IMR-90 (cell line): Measurements from ENCODE around the gene PKIG. TPM values are rescaled to one million over a fixed set of nuclear protein-coding genes. Genes with fewer than 3 reads are reported as not detected.

Source experiments
- ATAC-seq: fragments of 200-7000 bp; cut with Tn5 transposase; 2 replicates; pipeline ENCODE4 v1.9.1; 2020; ENCODE audit warnings: low read depth, mild to moderate bottlenecking, moderate library complexity
- BruUV-seq: library from RNA; stranded (reverse); fragments of 400-500 nt; replicated peaks from 2 replicates; lab custom pipeline; 2021; lab: Mats Ljungman, UMichigan
- CTCF ChIA-PET: fragments of 300-600 bp; formaldehyde crosslinking; extraction: SDS; loops from one replicate; lab custom pipeline; 2021; ENCODE audit warnings: antibody characterized with exemption; lab: Yijun Ruan, JAX
- POLR2A ChIA-PET: fragments of 300-600 bp; sonication (Branson Sonifier 250); formaldehyde crosslinking; loops from one replicate; lab custom pipeline; 2022; ENCODE audit warnings: antibody characterized with exemption; ENCODE audit not compliant: unreplicated experiment; lab: Charles Lee
- DNase-seq: peaks from one replicate; pipeline ENCODE4 v3.0.0; 2013
- H2AFZ ChIP-seq: replicated peaks from 2 replicates; pipeline ENCODE3; 2013; ENCODE audit warnings: low read length, mild to moderate bottlenecking; ENCODE audit not compliant: poor library complexity
- H2AK5ac ChIP-seq: 2 replicates; pipeline ENCODE4 v1.6.1; 2013; ENCODE audit warnings: low read depth, low read length, inconsistent platforms
- H2AK9ac ChIP-seq: replicated peaks from 2 replicates; pipeline ENCODE3; 2013; ENCODE audit warnings: mild to moderate bottlenecking, low read depth, low read length, moderate library complexity; ENCODE audit not compliant: poor library complexity
- H2BK120ac ChIP-seq: 2 replicates; pipeline ENCODE4 v1.6.1; 2013; ENCODE audit warnings: low read depth, low read length, inconsistent platforms
- H2BK15ac ChIP-seq: 3 replicates; pipeline ENCODE4 v1.6.1; 2013; ENCODE audit warnings: low read depth, low read length, inconsistent platforms
- H2BK20ac ChIP-seq: 2 replicates; pipeline ENCODE4 v1.6.1; 2013; ENCODE audit warnings: low read depth, mild to moderate bottlenecking, inconsistent platforms, low read length, moderate library complexity
- H2BK5ac ChIP-seq: 2 replicates; pipeline ENCODE4 v1.6.1; 2013; ENCODE audit warnings: mild to moderate bottlenecking, low read depth, low read length, inconsistent platforms; ENCODE audit not compliant: poor library complexity, severe bottlenecking
- H3K14ac ChIP-seq: replicated peaks from 2 replicates; pipeline ENCODE4 v1.6.1; 2013; ENCODE audit warnings: low read depth, low read length, inconsistent platforms
- H3K18ac ChIP-seq: 2 replicates; pipeline ENCODE4 v1.6.1; 2013; ENCODE audit warnings: low read depth, low read length, control low read depth
- H3K23ac ChIP-seq: 2 replicates; pipeline ENCODE4 v1.6.1; 2013; ENCODE audit warnings: low read depth, low read length, inconsistent platforms
- H3K27ac ChIP-seq: 2 replicates; pipeline ENCODE4 v1.5.1; 2013; ENCODE audit warnings: mild to moderate bottlenecking, control low read depth, low read length; ENCODE audit not compliant: insufficient read depth
- H3K27me3 ChIP-seq: 2 replicates; pipeline ENCODE4 v1.6.1; 2013; ENCODE audit warnings: low read length; ENCODE audit not compliant: control insufficient read depth, insufficient read depth
- H3K36me3 ChIP-seq: 2 replicates; pipeline ENCODE4 v1.6.1; 2013; ENCODE audit warnings: low read length, mixed read lengths; ENCODE audit not compliant: control insufficient read depth, insufficient read depth
- H3K4ac ChIP-seq: 2 replicates; pipeline ENCODE4 v1.6.1; 2013; ENCODE audit warnings: low read depth, low read length, inconsistent platforms
- H3K4me1 ChIP-seq: 2 replicates; pipeline ENCODE4 v1.6.1; 2013; ENCODE audit warnings: low read length, mixed read lengths; ENCODE audit not compliant: control insufficient read depth, insufficient read depth
- H3K4me2 ChIP-seq: 2 replicates; pipeline ENCODE4 v1.6.1; 2013; ENCODE audit warnings: low read depth, mild to moderate bottlenecking, control low read depth, low read length, moderate library complexity
- H3K4me3 ChIP-seq: 2 replicates; pipeline ENCODE4 v1.5.1; 2013; ENCODE audit warnings: low read depth, mild to moderate bottlenecking, control low read depth, low read length, moderate library complexity; ENCODE audit not compliant: insufficient read depth
- H3K56ac ChIP-seq: 2 replicates; pipeline ENCODE4 v1.6.1; 2013; ENCODE audit warnings: low read length, inconsistent platforms; ENCODE audit not compliant: insufficient read depth; ENCODE audit errors: extremely low read depth
- H3K79me1 ChIP-seq, 2 experiments: 2 replicates each; pipeline ENCODE4 v1.6.1; 2013; ENCODE audit warnings: low read length in 2 of 2, inconsistent platforms in 1 of 2, low read depth in 1 of 2
- H3K9ac ChIP-seq: 2 replicates; pipeline ENCODE4 v1.6.1; 2013; ENCODE audit warnings: low read depth, low read length, control low read depth
- H3K9me1 ChIP-seq: 2 replicates; pipeline ENCODE4 v1.6.1; 2013; ENCODE audit warnings: low read length, inconsistent platforms; ENCODE audit not compliant: insufficient read depth
- H3K9me3 ChIP-seq: 2 replicates; pipeline ENCODE4 v1.6.1; 2013; ENCODE audit warnings: low read length; ENCODE audit not compliant: control insufficient read depth, insufficient read depth
- H4K20me1 ChIP-seq: 2 replicates; pipeline ENCODE4 v1.6.1; 2013; ENCODE audit warnings: low read length, inconsistent platforms; ENCODE audit not compliant: insufficient read depth
- H4K5ac ChIP-seq: 2 replicates; pipeline ENCODE4 v1.6.1; 2013; ENCODE audit warnings: mild to moderate bottlenecking, low read depth, low read length, control low read depth
- H4K8ac ChIP-seq, 2 experiments: 2 replicates each; pipeline ENCODE4 v1.6.1; 2013; ENCODE audit warnings: low read depth in 2 of 2, low read length in 2 of 2, control low read depth in 1 of 2, inconsistent platforms in 1 of 2
- H4K91ac ChIP-seq: 2 replicates; pipeline ENCODE4 v1.6.1; 2013; ENCODE audit warnings: low read depth, low read length, inconsistent platforms; ENCODE audit not compliant: insufficient read depth
- BHLHE40 ChIP-seq: fragments of 150-350 bp; IDR thresholded peaks from 2 replicates; pipeline ENCODE4 v1.6.1; 2016; ENCODE audit warnings: mild to moderate bottlenecking, low read depth, low read length
- CHD1 ChIP-seq: IDR thresholded peaks from 2 replicates; pipeline ENCODE4 v1.6.1; 2012; ENCODE audit warnings: low read depth, low read length, improper control_type of control experiment
- CTCF ChIP-seq: conservative IDR thresholded peaks from 2 replicates; pipeline ENCODE4 v1.5.1; 2012; ENCODE audit warnings: mild to moderate bottlenecking, low read depth, low read length, improper control_type of control experiment
- ELK1 ChIP-seq: fragments of 150-350 bp; IDR thresholded peaks from 2 replicates; pipeline ENCODE4 v1.6.1; 2016; ENCODE audit warnings: low read depth, mild to moderate bottlenecking, low read length, moderate library complexity, borderline replicate concordance
- MAFK ChIP-seq: IDR thresholded peaks from 2 replicates; pipeline ENCODE4 v1.6.1; 2012; ENCODE audit warnings: low read depth, low read length, improper control_type of control experiment
- MXI1 ChIP-seq: IDR thresholded peaks from 2 replicates; pipeline ENCODE4 v1.6.1; 2012; ENCODE audit warnings: low read depth, mild to moderate bottlenecking, low read length, moderate library complexity, borderline replicate concordance
- NFE2L2 ChIP-seq: fragments of 150-350 bp; IDR thresholded peaks from 2 replicates; pipeline ENCODE4 v1.6.1; 2016; ENCODE audit warnings: low read depth, mild to moderate bottlenecking, low read length
- POLR2A ChIP-seq: IDR thresholded peaks from 2 replicates; pipeline ENCODE4 v1.6.1; 2012; ENCODE audit warnings: mild to moderate bottlenecking, low read depth, low read length
- RFX5 ChIP-seq: IDR thresholded peaks from 2 replicates; pipeline ENCODE4 v1.8.0; 2012; ENCODE audit warnings: low read depth, mild to moderate bottlenecking, low read length, moderate library complexity
- SMC3 ChIP-seq: fragments of 150-350 bp; IDR thresholded peaks from 2 replicates; pipeline ENCODE4 v1.6.1; 2016; ENCODE audit warnings: low read depth, mild to moderate bottlenecking, antibody characterized with exemption, low read length, moderate library complexity
- WGBS, 2 experiments: methylation state at CpG; one replicate each; pipeline versions ENCODE4 v1.1.5 to v1.1.7; 2013; ENCODE audit warnings: missing lambda C conversion rate in 2 of 2; ENCODE audit not compliant: insufficient read length in 1 of 2; ENCODE audit errors: extremely low coverage in 2 of 2; 5-methylcytosine and 5-hydroxymethylcytosine counted together
- dilution Hi-C: fragments of 300-500 bp; cut with HindIII; formaldehyde crosslinking; loops from one replicate; pipeline ENCODE4 v1.14.3; 2018; ENCODE audit warnings: low sequenced_read_pairs; ENCODE audit not compliant: unreplicated experiment
- in situ Hi-C: fragments of 300-500 bp; cut with MboI; formaldehyde crosslinking; loops from 3 replicates; pipeline ENCODE4 v1.14.3; 2019; ENCODE audit warnings: low sequenced_read_pairs, inconsistent platforms, mixed read lengths
- intact Hi-C: fragments of 100-400 bp; cut with micrococcal nuclease; formaldehyde crosslinking; loops from 2 replicates; pipeline ENCODE4 v1.10.0; 2022
- polyA plus RNA-seq, 3 experiments: library from polyadenylated mRNA; depleted of rRNA; stranded (reverse); fragments of >200 nt; gene quantifications; 2 replicates each; pipeline ENCODE4 v1.2.3, GENCODE V29; 2012; ENCODE audit warnings: low replicate concordance in 1 of 3
- total RNA-seq: library from RNA; depleted of rRNA; stranded (reverse); fragments of >200 nt; gene quantifications from 2 replicates; pipeline ENCODE4 v1.2.3, GENCODE V29; 2012

Gene PKIG
- total and polyA plus RNA-seq, 2 of the 4 experiments (the other 2 are of a cell fraction): 78.3 to 89.6 TPM

DNA sequence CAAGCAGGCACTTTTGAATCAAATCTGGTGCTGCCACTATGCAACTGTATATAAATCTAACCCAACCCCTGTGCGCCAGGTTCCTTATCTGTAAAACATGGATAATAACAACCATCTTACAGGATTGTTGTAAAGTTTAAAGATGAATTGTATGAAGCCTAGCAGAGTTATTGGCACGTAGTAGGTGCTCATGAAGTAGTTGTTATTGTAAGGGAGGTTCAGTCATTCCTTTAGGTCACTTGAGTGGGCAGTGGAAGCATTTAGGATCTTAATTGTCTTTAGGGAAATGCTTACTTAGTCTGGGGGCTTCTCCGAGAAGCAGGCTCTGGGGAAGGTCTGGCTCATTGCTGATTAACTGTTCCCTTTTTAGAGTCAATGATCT, 29.8 kb upstream of the PKIG start:
- ATAC-seq (no peak), DNase-seq (no peak)
- no peak overlapping the region for H2BK15ac ChIP-seq
- peaks cover 7% of the 10 kb centered on the region; the same call in 1 of the 2 replicates for H4K20me1 ChIP-seq
- H3K4ac ChIP-seq: no peak overlapping the region
- H4K8ac ChIP-seq: no peak overlapping the region
- no peaks in the 10 kb centered on the region for H3K27me3 ChIP-seq
- WGBS, 2 experiments: no CpG with 5 or more reads among the region's 3 CpGs
- no peak overlapping the region for H4K5ac ChIP-seq
- no peak overlapping the region for H2BK120ac ChIP-seq
- H3K79me1 ChIP-seq: peaks cover 8 to 20% of the 10 kb centered on the region in 2 experiments
- H3K9me3 ChIP-seq: no peaks in the 10 kb centered on the region
- H3K27ac ChIP-seq: no peak overlapping the region
- no TSS peak for BruUV-seq
- H3K36me3 ChIP-seq: no peaks in the 10 kb centered on the region
- H3K4me2 ChIP-seq: peak overlapping the region; percentile 85; the same call in 1 of the 2 replicates
- H2AK5ac ChIP-seq: no peak overlapping the region
- no peak overlapping the region for H2AK9ac ChIP-seq
- no peak overlapping the region for H3K14ac ChIP-seq
- intact Hi-C loops: loop anchor here (2.0 kb wide), 1 partner anchor 20 kb away; no protein-coding TSS in a partner anchor
- H3K18ac ChIP-seq: peak overlapping the region; percentile 37; the same call in 1 of the 2 replicates
- H3K56ac ChIP-seq: no peak overlapping the region
- H2BK5ac ChIP-seq: peak overlapping the region; percentile 8
- H3K9ac ChIP-seq: no peak overlapping the region
- H2BK20ac ChIP-seq: no peak overlapping the region
- H3K4me1 ChIP-seq: peaks cover 21% of the 10 kb centered on the region
- TF ChIP-seq SMC3 (no peak), RFX5 (no peak), ELK1 (no peak), MAFK (no peak), MXI1 (no peak), POLR2A (no peak), NFE2L2 (no peak), BHLHE40 (no peak), CTCF (no peak), CHD1 (no peak)
- ChIA-PET CTCF (interaction anchor here (1.1 kb wide), 1 partner anchor 15 kb away, joined by 4 read pairs; no protein-coding TSS in a partner anchor), POLR2A (interaction anchor here (0.6 kb wide), 1 partner anchor 14 kb away, joined by 3 read pairs; no protein-coding TSS in a partner anchor)
- 0 out of 2 replicates have a peak overlapping the region, but pooled peaks have one; percentile 25 for H3K23ac ChIP-seq
- in situ Hi-C loops: no loop called here
- H3K4me3 ChIP-seq: no peak overlapping the region
- H4K91ac ChIP-seq: no peak overlapping the region
- peaks cover 6% of the 10 kb centered on the region for H3K9me1 ChIP-seq
- dilution Hi-C loops: no loop called here
- H2AFZ ChIP-seq: no peak overlapping the region
